Hepatocyte (in vitro differentiated cells): ENCODE results near the gene KRT222.

Source experiments
- CTCF ChIP-seq: fragments of 200-600 bp; sonication (generic); IDR thresholded peaks from 2 replicates; pipeline ENCODE4 v1.5.1; 2016; ENCODE audit warnings: antibody characterized with exemption, mild to moderate bottlenecking; ENCODE audit not compliant: poor library complexity
- EZH2 ChIP-seq: fragments of 200-600 bp; sonication (generic); IDR thresholded peaks from 2 replicates; pipeline ENCODE4 v1.6.1; 2016; ENCODE audit warnings: antibody characterized with exemption, mild to moderate bottlenecking, borderline replicate concordance
- EZH2phosphoT487 ChIP-seq: fragments of 200-600 bp; sonication (generic); IDR thresholded peaks from one replicate; pipeline ENCODE4 v1.6.1; 2018; ENCODE audit warnings: antibody characterized with exemption, mild to moderate bottlenecking, low read depth, moderate library complexity; ENCODE audit not compliant: unreplicated experiment, severe bottlenecking

DNA sequence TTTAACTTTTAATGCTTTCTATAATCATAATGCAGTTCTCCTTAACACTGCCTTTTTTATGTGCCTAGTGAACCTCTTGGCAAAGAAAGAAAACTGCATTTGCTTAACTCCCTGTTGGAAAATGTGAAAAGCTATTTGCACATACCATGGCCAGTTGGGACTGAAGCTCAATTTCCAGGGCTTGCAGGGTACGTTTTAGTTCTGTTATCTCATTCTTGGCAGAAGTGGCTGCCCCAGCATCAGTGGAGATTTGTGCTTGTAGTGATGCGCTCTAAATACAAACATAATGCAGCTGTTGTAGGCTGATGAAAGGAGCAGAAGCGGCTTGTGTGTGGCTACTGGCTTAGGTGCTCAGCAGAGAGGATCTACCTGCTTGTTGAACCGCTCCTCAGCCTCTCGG, 34.9 kb upstream of the KRT222 start:
- TF ChIP-seq CTCF (no peak), EZH2phosphoT487 (no peak), EZH2 (no peak)
